ENCODE measurements around the gene PMF1. TPM values are rescaled to one million over a fixed set of nuclear protein-coding genes. Genes with fewer than 3 reads are reported as not detected.

Gene PMF1
- total and polyA plus RNA-seq, 2 donors (not counting 3 experiments of a cell fraction or from before 2014, with no cell fraction given): 58.4 to 134 TPM

- Histone ChIP-seq H3K4me1 (ENCODE audit: control insufficient read depth, extremely low read depth, insufficient read depth, low read length) (peaks cover 16% of the 10 kb centered on the region), H3K4me2 (ENCODE audit: insufficient read depth, low read length) (no peak overlapping the region), H3K27me3 (ENCODE audit: control insufficient read depth in 2 of 2, insufficient read depth in 2 of 2, low read length in 2 of 2) (no peaks in the 10 kb centered on the region), H2AFZ (ENCODE audit: low read depth, low read length) (no peak overlapping the region), H3K4me3 (replicated peaks in 1 of 3; ENCODE audit: insufficient read depth in 1 of 3, low read depth in 1 of 3, low read length in 3 of 3) (no peak overlapping the region), H3K9me1 (replicated peaks; ENCODE audit: control insufficient read depth, extremely low read depth, insufficient read depth, low read length) (no peaks in the 10 kb centered on the region), H3K9ac (replicated peaks; ENCODE audit: extremely low read depth, insufficient read depth, low read length) (no peak overlapping the region), H4K20me1 (replicated peaks; ENCODE audit: control insufficient read depth, extremely low read depth, insufficient read depth, low read length) (no peaks in the 10 kb centered on the region), H3K36me3 (ENCODE audit: control insufficient read depth in 2 of 2, extremely low read depth in 1 of 2, insufficient read depth in 2 of 2, low read length in 2 of 2) (no peaks in the 10 kb centered on the region), H3K27ac (ENCODE audit: insufficient read depth, low read depth, low read length) (no peak overlapping the region), H3K79me2 (ENCODE audit: control insufficient read depth, insufficient read depth, low read length) (no peaks in the 10 kb centered on the region), H3K9me3 (replicated peaks; ENCODE audit: control insufficient read depth, insufficient read depth, low read length) (no peaks in the 10 kb centered on the region)
- TF ChIP-seq MYC (IDR thresholded peaks at IDR 0.05; ENCODE audit: low read depth, low read length): no peak
- TF ChIP-seq JUN (IDR thresholded peaks at IDR 0.05; ENCODE audit: borderline replicate concordance, insufficient read depth, insufficient read length, low read depth): no peak
- no peak for TF ChIP-seq POLR2A (IDR thresholded peaks at IDR 0.05; ENCODE audit: low read depth, low read length)
- TF ChIP-seq POLR2AphosphoS5 (IDR thresholded peaks at IDR 0.05; ENCODE audit: insufficient read depth, low read depth, low read length): no peak
- no peak for TF ChIP-seq FOS (IDR thresholded peaks at IDR 0.05; ENCODE audit: borderline replicate concordance, insufficient read depth, low read length)
- TF ChIP-seq GATA2 (IDR thresholded peaks at IDR 0.05; ENCODE audit: insufficient read depth, insufficient read length, low read depth, low read length): no peak
- no peak for TF ChIP-seq EZH2 (IDR thresholded peaks at IDR 0.05; ENCODE audit: borderline replicate concordance, low read depth, low read length, severe bottlenecking)
- no peak for TF ChIP-seq MAX (IDR thresholded peaks at IDR 0.05; ENCODE audit: insufficient read depth, insufficient read length)
- POLR2A ChIA-PET: no interaction called here
- dilution Hi-C loops (cut with MboI; ENCODE audit: extremely low pct_ligation_motif_present, low sequenced_read_pairs): no loop called here
- CTCF ChIA-PET: interaction anchor here (1.4 to 2.1 kb wide), 2 partner anchors 19 to 60 kb away, joined by 8 to 15 read pairs; no protein-coding TSS in a partner anchor
- intact Hi-C loops (cut with micrococcal nuclease): no loop called here
- BruUV-seq (replicated peaks): no TSS peak
- FAIRE-seq: peak; percentile 49
- DNase-seq (ENCODE audit: low read depth, low spot score): no peak
These were observed 47.7 kb upstream of the PMF1 start for GRCh38 chr1:156165083-156165482.

GRCh38 chr1:156167536-156167935 lies 45.3 kb upstream of the PMF1 start:
- H3K9me3 ChIP-seq (replicated peaks; ENCODE audit: control insufficient read depth, insufficient read depth, low read length): no peaks in the 10 kb centered on the region
- no peak overlapping the region for H3K4me2 ChIP-seq (ENCODE audit: insufficient read depth, low read length)
- POLR2A ChIA-PET: no interaction called here
- intact Hi-C loops (cut with micrococcal nuclease) (no loop called here), dilution Hi-C loops (cut with MboI; ENCODE audit: extremely low pct_ligation_motif_present, low sequenced_read_pairs) (no loop called here)
- DNase-seq (ENCODE audit: low read depth, low spot score): no peak
- H3K4me3 ChIP-seq (replicated peaks in 1 of 3; ENCODE audit: insufficient read depth in 1 of 3, low read depth in 1 of 3, low read length in 3 of 3): no peak overlapping the region
- no peaks in the 10 kb centered on the region for H3K36me3 ChIP-seq (ENCODE audit: control insufficient read depth in 2 of 2, extremely low read depth in 1 of 2, insufficient read depth in 2 of 2, low read length in 2 of 2)
- BruUV-seq (replicated peaks): no TSS peak
- H3K9ac ChIP-seq (replicated peaks; ENCODE audit: extremely low read depth, insufficient read depth, low read length): no peak overlapping the region
- no peaks in the 10 kb centered on the region for H4K20me1 ChIP-seq (replicated peaks; ENCODE audit: control insufficient read depth, extremely low read depth, insufficient read depth, low read length)
- H3K27me3 ChIP-seq (ENCODE audit: control insufficient read depth in 2 of 2, insufficient read depth in 2 of 2, low read length in 2 of 2): no peaks in the 10 kb centered on the region
- no peak overlapping the region for H3K27ac ChIP-seq (ENCODE audit: insufficient read depth, low read depth, low read length)
- FAIRE-seq: peak; percentile 44
- H2AFZ ChIP-seq (ENCODE audit: low read depth, low read length): peak overlapping the region; percentile 1
- no peaks in the 10 kb centered on the region for H3K9me1 ChIP-seq (replicated peaks; ENCODE audit: control insufficient read depth, extremely low read depth, insufficient read depth, low read length)
- no peaks in the 10 kb centered on the region for H3K4me1 ChIP-seq (ENCODE audit: control insufficient read depth, extremely low read depth, insufficient read depth, low read length)
- TF ChIP-seq CTCF (IDR thresholded peaks at IDR 0.05; ENCODE audit: extremely low read depth in 1 of 2, insufficient read depth in 1 of 2, low read depth in 1 of 2, low read length in 2 of 2) (no peak), EZH2 (IDR thresholded peaks at IDR 0.05; ENCODE audit: borderline replicate concordance, low read depth, low read length, severe bottlenecking) (no peak), POLR2A (IDR thresholded peaks at IDR 0.05; ENCODE audit: low read depth, low read length) (no peak), MAX (IDR thresholded peaks at IDR 0.05; ENCODE audit: insufficient read depth, insufficient read length) (no peak), POLR2AphosphoS5 (IDR thresholded peaks at IDR 0.05; ENCODE audit: insufficient read depth, low read depth, low read length) (no peak), JUN (IDR thresholded peaks at IDR 0.05; ENCODE audit: borderline replicate concordance, insufficient read depth, insufficient read length, low read depth) (no peak), MYC (IDR thresholded peaks at IDR 0.05; ENCODE audit: low read depth, low read length) (no peak), FOS (IDR thresholded peaks at IDR 0.05; ENCODE audit: borderline replicate concordance, insufficient read depth, low read length) (no peak), GATA2 (IDR thresholded peaks at IDR 0.05; ENCODE audit: insufficient read depth, insufficient read length, low read depth, low read length) (no peak)
- H3K79me2 ChIP-seq (ENCODE audit: control insufficient read depth, insufficient read depth, low read length): no peaks in the 10 kb centered on the region
- CTCF ChIA-PET: interaction anchor here (0.6 kb wide), 1 partner anchor 242 kb away, joined by 3 read pairs; no protein-coding TSS in a partner anchor

All from endothelial cell of umbilical vein (primary cell).